A673 (cell line): Measurements from ENCODE around the gene STARD9. TPM values are rescaled to one million over a fixed set of nuclear protein-coding genes. Genes with fewer than 3 reads are reported as not detected.
"Not testable (repeated sequence)": the region's sequence is repeated elsewhere in the genome, so short reads cannot be mapped to it uniquely, and the experiment has no call there.

Experiments used
- BruUV-seq: library from RNA; stranded (reverse); fragments of 400-500 nt; replicated peaks from 2 replicates; lab custom pipeline; 2021; lab: Mats Ljungman, UMichigan
- CTCF ChIA-PET: fragments of 300-600 bp; sonication (Branson Sonifier 250); formaldehyde crosslinking; loops from one replicate; lab custom pipeline; 2022; ENCODE audit warnings: antibody characterized with exemption; lab: Charles Lee
- POLR2A ChIA-PET: fragments of 300-600 bp; sonication (Branson Sonifier 250); formaldehyde crosslinking; loops from one replicate; lab custom pipeline; 2022; ENCODE audit warnings: antibody characterized with exemption; ENCODE audit not compliant: low non-redundant PET; lab: Charles Lee
- DNase-seq: peaks from one replicate; pipeline ENCODE4 v3.0.0-alpha.2; 2015; ENCODE audit warnings: low spot score
- H3K27ac ChIP-seq: fragments of 200-600 bp; sonication (generic); 2 replicates; pipeline ENCODE4 v1.5.1; 2016; ENCODE audit warnings: mixed run types, low read depth, mild to moderate bottlenecking, mixed read lengths, antibody characterized with exemption, low read length; ENCODE audit not compliant: poor library complexity, severe bottlenecking
- H3K27me3 ChIP-seq: fragments of 200-600 bp; sonication (generic); replicated peaks from 2 replicates; pipeline ENCODE4 v1.6.1; 2017; ENCODE audit warnings: mixed run types, low read depth, mild to moderate bottlenecking, mixed read lengths, antibody characterized with exemption, low read length; ENCODE audit not compliant: insufficient read depth, poor library complexity
- H3K36me3 ChIP-seq: fragments of 200-600 bp; sonication (generic); 2 replicates; pipeline ENCODE4 v1.6.1; 2016; ENCODE audit warnings: mixed run types, mild to moderate bottlenecking, mixed read lengths, antibody characterized with exemption, low read length; ENCODE audit not compliant: insufficient read depth, poor library complexity, severe bottlenecking
- H3K4me1 ChIP-seq: fragments of 200-600 bp; sonication (generic); 2 replicates; pipeline ENCODE4 v1.6.1; 2017; ENCODE audit warnings: mixed run types, mild to moderate bottlenecking, mixed read lengths, antibody characterized with exemption, low read length; ENCODE audit not compliant: insufficient read depth, poor library complexity, severe bottlenecking
- H3K4me3 ChIP-seq: fragments of 200-600 bp; sonication (generic); 2 replicates; pipeline ENCODE4 v1.5.1; 2016; ENCODE audit warnings: low read depth, mixed run types, mild to moderate bottlenecking, mixed read lengths, low read length; ENCODE audit not compliant: poor library complexity, severe bottlenecking
- H3K9me3 ChIP-seq: fragments of 200-600 bp; sonication (generic); 2 replicates; pipeline ENCODE4 v1.6.1; 2016; ENCODE audit warnings: mixed run types, low read depth, mild to moderate bottlenecking, mixed read lengths, antibody characterized with exemption, low read length; ENCODE audit not compliant: poor library complexity, severe bottlenecking
- CTCF ChIP-seq: fragments of 300-800, 200-600 bp; sonication (generic); conservative IDR thresholded peaks from 2 replicates; pipeline ENCODE4 v1.5.1; 2017; ENCODE audit warnings: low read depth, mild to moderate bottlenecking, antibody characterized with exemption, low read length, moderate library complexity, mixed read lengths
- EZH2 ChIP-seq: fragments of 200-600 bp; sonication (generic); IDR thresholded peaks from 2 replicates; pipeline ENCODE4 v1.6.1; 2017; ENCODE audit warnings: borderline replicate concordance, low read depth, mild to moderate bottlenecking, mixed read lengths, antibody characterized with exemption, low read length; ENCODE audit not compliant: poor library complexity, severe bottlenecking
- intact Hi-C: fragments of 100-400 bp; cut with micrococcal nuclease; formaldehyde crosslinking; loops from one replicate; pipeline ENCODE4 v1.10.0; 2022; ENCODE audit not compliant: unreplicated experiment
- total RNA-seq: library from RNA; stranded (reverse); gene quantifications from 2 replicates; pipeline ENCODE4 v1.2.3, GENCODE V29; 2021

The STARD9 gene
- total RNA-seq, 1 experiment from 2014 or later, result 12.0 TPM

GRCh38 chr15:42759093-42759492 lies 183.7 kb downstream of the STARD9 start:
- no TSS peak for BruUV-seq
- Histone ChIP-seq H3K36me3 (no peaks in the 10 kb centered on the region), H3K9me3 (peaks cover 14% of the 10 kb centered on the region), H3K27me3 (no peaks in the 10 kb centered on the region), H3K27ac (no peak overlapping the region), H3K4me1 (peaks cover 2% of the 10 kb centered on the region), H3K4me3 (no peak overlapping the region)
- POLR2A ChIA-PET, result no interaction called here
- CTCF ChIA-PET, result no interaction called here
- DNase-seq, result no peak
- no peak for TF ChIP-seq CTCF
- no peak for TF ChIP-seq EZH2
- intact Hi-C loops, result no loop called here

- Histone ChIP-seq H3K4me3 (no peak overlapping the region), H3K9me3 (peaks cover 14% of the 10 kb centered on the region), H3K27me3 (no peaks in the 10 kb centered on the region), H3K27ac (no peak overlapping the region), H3K4me1 (peaks cover 4% of the 10 kb centered on the region), H3K36me3 (no peaks in the 10 kb centered on the region)
- BruUV-seq, result no TSS peak
- ChIA-PET CTCF (no interaction called here), POLR2A (no interaction called here)
- no peak for DNase-seq
- TF ChIP-seq CTCF (no peak), EZH2 (no peak)
- intact Hi-C loops, result no loop called here
These were observed 185.4 kb downstream of the STARD9 start for GRCh38 chr15:42760759-42761158.

- DNase-seq, H3K4me3 ChIP-seq, H3K27me3 ChIP-seq, H3K36me3 ChIP-seq, H3K27ac ChIP-seq, POLR2A ChIA-PET, H3K4me1 ChIP-seq, BruUV-seq, CTCF ChIA-PET, intact Hi-C loops: not testable (repeated sequence)
- peaks cover 14% of the 10 kb centered on the region for H3K9me3 ChIP-seq
These were observed 186.4 kb downstream of the STARD9 start for GRCh38 chr15:42761813-42762212.

GRCh38 chr15:42764154-42764731 lies 188.8 kb downstream of the STARD9 start:
- BruUV-seq, H3K4me1 ChIP-seq, intact Hi-C loops, H3K27ac ChIP-seq, H3K36me3 ChIP-seq, H3K27me3 ChIP-seq, CTCF ChIA-PET: not testable (repeated sequence)
- peak overlapping the region; percentile 16 for H3K4me3 ChIP-seq
- peak; percentile 74 for DNase-seq
- H3K9me3 ChIP-seq, result peaks cover 14% of the 10 kb centered on the region
- POLR2A ChIA-PET, result interaction anchor here (0.6 kb wide), 1 partner anchor 108 kb away, joined by 3 read pairs; no protein-coding TSS in a partner anchor

- H3K9me3 ChIP-seq, intact Hi-C loops, H3K36me3 ChIP-seq, H3K27ac ChIP-seq, H3K4me1 ChIP-seq, H3K27me3 ChIP-seq, CTCF ChIA-PET, DNase-seq, H3K4me3 ChIP-seq, BruUV-seq, POLR2A ChIA-PET: not testable (repeated sequence)
These were observed 190.7 kb downstream of the STARD9 start for GRCh38 chr15:42766109-42766508.
